Measurements from ENCODE around the gene JADE1.

The JADE1 gene

GRCh38 chr4:128787509-128788311, 21.8 kb upstream of the JADE1 start:
- Histone ChIP-seq H3K27me3 (ENCODE audit: control insufficient read depth, insufficient read depth, low read length) (no peaks in the 10 kb centered on the region), H3K4me1 (ENCODE audit: control insufficient read depth, insufficient read depth, low read length) (no peaks in the 10 kb centered on the region), H3K27ac (ENCODE audit: low read depth, low read length) (no peak overlapping the region)

DNA sequence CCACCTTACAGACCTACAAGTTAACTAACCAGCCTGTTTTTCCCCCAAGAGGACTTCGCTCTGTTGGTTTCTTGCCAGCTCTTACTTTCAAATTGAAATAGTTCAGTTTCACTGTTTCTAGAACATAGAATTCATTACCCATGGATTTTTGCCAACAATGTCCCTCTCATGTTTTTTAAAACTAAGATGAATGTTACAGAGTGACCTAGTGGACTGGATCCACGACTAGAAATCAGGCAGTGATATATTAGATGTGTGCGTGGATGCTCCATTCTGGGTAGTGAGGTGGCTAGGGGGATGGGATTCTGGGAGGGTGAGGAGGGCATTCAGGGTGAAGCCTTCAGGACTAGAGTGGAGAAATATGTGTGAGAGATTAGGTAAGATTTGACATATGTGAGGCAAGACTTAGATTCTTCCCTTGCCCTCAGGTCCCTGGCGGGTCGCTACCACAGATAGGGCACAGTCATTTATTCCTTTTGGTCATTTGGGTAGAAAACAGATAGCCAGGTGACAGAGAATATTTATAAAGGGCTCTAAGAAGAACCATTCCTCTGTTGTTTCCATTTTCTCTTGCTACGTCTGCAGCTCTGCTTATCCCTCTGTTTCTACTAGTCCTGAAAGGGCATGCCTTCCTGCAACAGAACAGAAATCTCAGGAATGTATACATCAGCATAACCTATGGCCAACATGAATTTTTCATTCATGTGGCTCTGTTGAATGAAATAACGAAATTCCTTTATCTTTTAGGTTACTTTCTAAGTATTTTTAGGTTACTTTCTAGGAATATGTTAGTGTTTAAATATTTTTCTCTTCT, 15.4 kb upstream of the JADE1 start:
- no peak overlapping the region for H3K4me3 ChIP-seq (ENCODE audit: low read length)
- no peaks in the 10 kb centered on the region for H3K36me3 ChIP-seq (ENCODE audit: control insufficient read depth, insufficient read depth, low read length)
- H3K27ac ChIP-seq (ENCODE audit: low read depth, low read length): no peak overlapping the region
- no peak overlapping the region for H3K9ac ChIP-seq (ENCODE audit: low read length)
- peaks cover 2% of the 10 kb centered on the region for H3K4me1 ChIP-seq (ENCODE audit: control insufficient read depth, insufficient read depth, low read length)
- no peaks in the 10 kb centered on the region for H3K27me3 ChIP-seq (ENCODE audit: control insufficient read depth, insufficient read depth, low read length)

More at GRCh38 chr4:128787509-128788311, 21.8 kb upstream of the JADE1 start:
- no peak overlapping the region for H3K9ac ChIP-seq (ENCODE audit: low read length)
- H3K4me3 ChIP-seq (ENCODE audit: low read length): no peak overlapping the region
- H3K36me3 ChIP-seq (ENCODE audit: control insufficient read depth, insufficient read depth, low read length): no peaks in the 10 kb centered on the region

DNA sequence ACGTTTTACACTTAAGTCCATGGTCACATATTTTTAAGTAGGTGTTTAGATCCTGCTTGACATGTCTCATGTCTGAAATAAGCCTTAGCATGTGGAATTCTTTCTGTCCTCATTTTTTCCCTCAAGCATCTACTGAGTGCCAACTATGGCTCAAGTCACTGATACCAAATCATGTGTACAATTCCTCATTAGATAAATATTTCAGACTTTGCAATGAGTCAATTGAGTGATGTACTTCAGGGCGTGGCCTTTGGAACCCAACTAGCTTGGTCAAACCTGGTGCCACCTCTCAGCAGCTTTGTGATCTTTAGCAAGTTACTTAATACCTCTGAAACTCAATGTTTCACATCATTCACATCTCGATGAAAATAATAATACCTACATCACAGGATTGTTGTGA, 12.6 kb upstream of the JADE1 start:
- H3K27me3 ChIP-seq (ENCODE audit: control insufficient read depth, insufficient read depth, low read length): no peaks in the 10 kb centered on the region
- no peak overlapping the region for H3K27ac ChIP-seq (ENCODE audit: low read depth, low read length)
- H3K36me3 ChIP-seq (ENCODE audit: control insufficient read depth, insufficient read depth, low read length): no peaks in the 10 kb centered on the region
- no peak overlapping the region for H3K9ac ChIP-seq (ENCODE audit: low read length)
- peaks cover 2% of the 10 kb centered on the region for H3K4me1 ChIP-seq (ENCODE audit: control insufficient read depth, insufficient read depth, low read length)
- H3K4me3 ChIP-seq (ENCODE audit: low read length): no peak overlapping the region

- H3K27ac ChIP-seq (ENCODE audit: low read depth, low read length): no peak overlapping the region
Measured at GRCh38 chr4:128800284-128800683, 9.2 kb upstream of the JADE1 start.

GRCh38 chr4:128800701-128801284, 8.7 kb upstream of the JADE1 start:
- Histone ChIP-seq H3K36me3 (ENCODE audit: control insufficient read depth, insufficient read depth, low read length) (no peaks in the 10 kb centered on the region), H3K27me3 (ENCODE audit: control insufficient read depth, insufficient read depth, low read length) (no peaks in the 10 kb centered on the region), H3K4me1 (ENCODE audit: control insufficient read depth, insufficient read depth, low read length) (no peaks in the 10 kb centered on the region), H3K27ac (ENCODE audit: low read depth, low read length) (no peak overlapping the region), H3K4me3 (ENCODE audit: low read length) (no peak overlapping the region), H3K9ac (ENCODE audit: low read length) (no peak overlapping the region)

More at GRCh38 chr4:128800284-128800683, 9.2 kb upstream of the JADE1 start:
- no peak overlapping the region for H3K4me3 ChIP-seq (ENCODE audit: low read length)
- H3K9ac ChIP-seq (ENCODE audit: low read length): no peak overlapping the region
- no peaks in the 10 kb centered on the region for H3K27me3 ChIP-seq (ENCODE audit: control insufficient read depth, insufficient read depth, low read length)
- no peaks in the 10 kb centered on the region for H3K4me1 ChIP-seq (ENCODE audit: control insufficient read depth, insufficient read depth, low read length)
- no peaks in the 10 kb centered on the region for H3K36me3 ChIP-seq (ENCODE audit: control insufficient read depth, insufficient read depth, low read length)

DNA sequence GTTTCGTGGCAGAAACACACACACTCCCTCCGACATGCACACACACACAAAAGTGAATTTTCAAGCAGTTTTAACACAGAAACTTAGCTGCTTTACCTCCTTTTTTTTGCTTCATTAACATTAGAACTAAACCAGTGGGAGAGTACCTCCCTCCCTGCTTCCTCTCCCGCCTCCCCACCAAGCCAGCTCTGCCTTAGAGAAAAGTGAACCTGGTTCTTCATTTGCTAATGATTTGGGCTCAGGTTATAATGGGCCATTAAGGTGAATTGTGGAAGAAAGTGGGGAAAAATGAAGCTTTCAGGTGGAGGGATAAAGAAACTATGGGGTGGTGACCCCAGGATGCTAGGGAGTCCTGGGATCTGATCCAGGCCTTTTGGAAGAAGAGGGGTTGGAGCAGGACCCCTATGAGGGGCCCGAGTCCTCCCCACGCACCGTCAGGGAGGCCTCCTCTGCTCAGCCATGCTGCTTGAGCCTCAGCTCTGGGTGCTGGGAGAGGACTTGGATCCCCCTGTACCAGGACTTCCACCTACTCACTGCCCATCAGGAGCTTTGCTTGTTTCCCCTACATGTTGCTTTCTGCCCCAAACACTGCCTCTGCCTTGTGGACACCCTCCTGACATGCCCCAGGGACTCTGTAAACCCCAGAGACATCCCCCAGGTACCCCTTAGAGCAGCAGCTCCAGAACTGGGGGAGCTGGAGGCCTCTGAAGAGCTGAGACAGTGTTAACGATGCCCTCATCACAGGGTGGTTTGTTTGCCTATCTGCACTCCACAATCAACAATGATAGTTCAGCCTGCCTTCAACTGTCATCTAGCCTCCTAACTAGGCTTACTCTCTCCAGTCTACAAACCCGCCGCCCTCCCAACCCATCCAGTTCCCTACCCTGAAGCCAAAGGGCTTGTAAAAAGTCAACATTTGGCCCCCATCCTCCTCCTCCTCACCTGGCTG, 6.5 kb upstream of the JADE1 start:
- Histone ChIP-seq H3K27me3 (ENCODE audit: control insufficient read depth, insufficient read depth, low read length) (no peaks in the 10 kb centered on the region), H3K9ac (ENCODE audit: low read length) (no peak overlapping the region)

DNA sequence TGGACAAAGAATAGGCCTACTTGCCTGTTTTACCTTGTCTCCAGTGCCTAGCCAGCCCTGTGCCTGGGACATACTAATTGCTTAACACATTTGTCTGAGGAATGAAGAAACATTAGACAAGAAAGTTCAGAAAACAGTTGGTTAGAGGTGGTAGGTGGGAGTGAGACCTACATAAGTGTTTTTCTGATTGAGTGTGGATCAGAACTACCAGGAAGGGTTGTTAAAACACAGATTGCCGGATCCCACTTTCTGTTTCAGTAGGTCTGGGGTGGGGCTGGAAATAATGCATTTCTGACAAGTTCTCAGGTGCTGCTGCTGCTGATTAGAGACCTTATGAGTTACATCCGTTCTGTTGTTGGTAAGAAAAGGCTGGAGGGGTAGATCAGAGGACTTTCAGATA, 5.7 kb upstream of the JADE1 start:
- Histone ChIP-seq H3K4me1 (ENCODE audit: control insufficient read depth, insufficient read depth, low read length) (no peaks in the 10 kb centered on the region), H3K9ac (ENCODE audit: low read length) (no peak overlapping the region), H3K36me3 (ENCODE audit: control insufficient read depth, insufficient read depth, low read length) (no peaks in the 10 kb centered on the region), H3K4me3 (ENCODE audit: low read length) (no peak overlapping the region), H3K27ac (ENCODE audit: low read depth, low read length) (no peak overlapping the region), H3K27me3 (ENCODE audit: control insufficient read depth, insufficient read depth, low read length) (no peaks in the 10 kb centered on the region)

More for the DNA sequence above, 6.5 kb upstream of the JADE1 start:
- H3K36me3 ChIP-seq (ENCODE audit: control insufficient read depth, insufficient read depth, low read length): no peaks in the 10 kb centered on the region
- no peak overlapping the region for H3K27ac ChIP-seq (ENCODE audit: low read depth, low read length)
- H3K4me3 ChIP-seq (ENCODE audit: low read length): no peak overlapping the region
- no peaks in the 10 kb centered on the region for H3K4me1 ChIP-seq (ENCODE audit: control insufficient read depth, insufficient read depth, low read length)

DNA sequence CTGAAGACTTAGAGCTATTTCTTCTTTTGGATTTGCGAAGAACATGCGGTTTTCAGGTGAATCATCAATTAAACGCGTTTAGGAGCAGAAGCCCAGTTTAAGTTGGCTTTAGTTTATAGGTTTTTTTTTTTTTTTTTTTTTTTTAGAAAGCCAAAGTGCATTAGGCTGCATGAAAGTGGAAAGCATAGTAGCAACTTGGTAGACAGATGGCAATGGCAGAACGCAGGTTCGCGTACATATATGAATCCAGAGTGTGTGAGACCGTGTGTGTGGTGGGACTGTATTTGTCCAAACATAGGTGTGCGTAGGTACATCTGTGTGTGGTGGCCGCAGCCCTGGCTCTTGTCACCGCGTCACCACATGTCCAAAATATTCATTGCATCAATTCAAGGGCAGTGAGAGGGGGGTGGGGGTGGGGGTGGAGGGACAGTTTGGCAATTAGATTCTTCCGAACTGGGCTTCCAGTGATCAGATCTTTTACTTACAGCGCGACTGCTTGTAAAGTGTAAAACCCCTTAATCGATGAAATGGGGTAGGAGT, 901 bp downstream of the JADE1 start:
- peak overlapping the region; percentile 77 for H3K9ac ChIP-seq (ENCODE audit: low read length)
- H3K36me3 ChIP-seq (ENCODE audit: control insufficient read depth, insufficient read depth, low read length): no peaks in the 10 kb centered on the region
- peak overlapping the region; percentile 74 for H3K4me3 ChIP-seq (ENCODE audit: low read length)
- no peaks in the 10 kb centered on the region for H3K27me3 ChIP-seq (ENCODE audit: control insufficient read depth, insufficient read depth, low read length)
- peaks cover 3% of the 10 kb centered on the region for H3K4me1 ChIP-seq (ENCODE audit: control insufficient read depth, insufficient read depth, low read length)
- peak overlapping the region; percentile 93 for H3K27ac ChIP-seq (ENCODE audit: low read depth, low read length)

DNA sequence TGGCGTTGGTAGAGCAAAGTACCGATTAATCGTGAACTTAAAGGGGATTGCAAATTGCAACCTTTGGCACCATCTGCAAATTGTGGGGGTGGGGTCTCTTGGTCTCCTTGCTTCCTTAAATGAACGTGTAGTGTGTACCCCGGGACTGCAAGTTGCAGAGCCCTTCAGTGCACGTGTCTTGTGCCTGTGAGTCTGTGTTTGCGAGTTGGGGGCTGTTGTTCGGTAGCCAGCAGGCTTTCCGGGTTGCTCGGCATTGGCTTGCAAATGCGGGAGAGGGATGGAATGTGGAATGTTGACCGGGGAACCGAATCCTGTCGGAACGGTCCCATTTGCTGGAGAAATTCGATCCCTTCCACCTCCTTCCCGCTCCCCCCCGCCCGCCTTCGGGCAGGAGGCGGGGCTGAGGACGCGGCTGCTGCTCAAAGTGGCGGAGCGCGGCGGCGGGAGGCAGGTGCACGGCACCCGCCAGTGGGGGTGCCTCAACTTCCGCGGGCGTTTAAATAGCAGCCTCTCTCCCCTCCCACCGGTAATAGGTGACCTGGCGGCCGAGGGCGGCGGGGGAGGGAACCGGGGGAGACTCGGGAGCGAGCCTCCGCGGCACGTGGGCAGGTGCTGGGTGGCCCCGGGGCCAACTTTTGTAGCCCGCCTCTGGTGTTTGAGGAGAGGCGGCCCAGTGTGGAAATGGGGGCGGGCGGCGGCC, 1.5 kb downstream of the JADE1 start:
- Histone ChIP-seq H3K27ac (ENCODE audit: low read depth, low read length) (peak overlapping the region; percentile 93), H3K9ac (ENCODE audit: low read length) (peak overlapping the region; percentile 71), H3K4me1 (ENCODE audit: control insufficient read depth, insufficient read depth, low read length) (peaks cover 3% of the 10 kb centered on the region)

GRCh38 chr4:128811571-128812441, 2.3 kb downstream of the JADE1 start:
- Histone ChIP-seq H3K27me3 (ENCODE audit: control insufficient read depth, insufficient read depth, low read length) (no peaks in the 10 kb centered on the region), H3K9ac (ENCODE audit: low read length) (peak overlapping the region; percentile 57), H3K4me1 (ENCODE audit: control insufficient read depth, insufficient read depth, low read length) (peaks cover 3% of the 10 kb centered on the region), H3K36me3 (ENCODE audit: control insufficient read depth, insufficient read depth, low read length) (no peaks in the 10 kb centered on the region), H3K27ac (ENCODE audit: low read depth, low read length) (peak overlapping the region; percentile 93), H3K4me3 (ENCODE audit: low read length) (peak overlapping the region; percentile 74)

More for the DNA sequence above, 1.5 kb downstream of the JADE1 start:
- H3K4me3 ChIP-seq (ENCODE audit: low read length): peak overlapping the region; percentile 74
- H3K27me3 ChIP-seq (ENCODE audit: control insufficient read depth, insufficient read depth, low read length): no peaks in the 10 kb centered on the region
- H3K36me3 ChIP-seq (ENCODE audit: control insufficient read depth, insufficient read depth, low read length): no peaks in the 10 kb centered on the region

Data from rectal smooth muscle tissue (tissue), 1 donor.